PC-3 (cell line): Measurements from ENCODE around the gene VPS37B. TPM values are rescaled to one million over a fixed set of nuclear protein-coding genes. Genes with fewer than 3 reads are reported as not detected.

ENCODE experiments used
- ATAC-seq: fragments of 200-7000 bp; cut with Tn5 transposase; 2 replicates; pipeline ENCODE4 v1.9.1; 2020; ENCODE audit warnings: mild to moderate bottlenecking, moderate library complexity
- BruUV-seq: library from RNA; stranded (reverse); fragments of 400-500 nt; replicated peaks from 2 replicates; lab custom pipeline; 2021; lab: Mats Ljungman, UMichigan
- CTCF ChIA-PET: fragments of 300-600 bp; sonication (Branson Sonifier 250); formaldehyde crosslinking; loops from one replicate; lab custom pipeline; 2022; ENCODE audit warnings: antibody characterized with exemption; lab: Charles Lee
- POLR2A ChIA-PET: fragments of 300-600 bp; sonication (Branson Sonifier 250); formaldehyde crosslinking; loops from one replicate; lab custom pipeline; 2022; ENCODE audit warnings: antibody characterized with exemption; ENCODE audit not compliant: unreplicated experiment; lab: Charles Lee
- DNase-seq: peaks from one replicate; pipeline ENCODE4 v3.0.0-alpha.2; 2015
- H2AFZ ChIP-seq: fragments of 300-600 bp; sonication (generic); 2 replicates; pipeline ENCODE4 v1.6.0; 2016; ENCODE audit warnings: antibody characterized with exemption, low read length
- H3F3A ChIP-seq: fragments of 300-600 bp; sonication (generic); one replicate; pipeline ENCODE4 v1.6.0; 2017; ENCODE audit warnings: antibody characterized with exemption, low read length, control low read depth, mild to moderate bottlenecking; ENCODE audit not compliant: unreplicated experiment
- H3K27ac ChIP-seq: fragments of 300-600 bp; sonication (generic); 2 replicates; pipeline ENCODE4 v1.5.1; 2016; ENCODE audit warnings: mild to moderate bottlenecking, low read length
- H3K27me3 ChIP-seq: fragments of 300-600 bp; sonication (generic); 2 replicates; pipeline ENCODE4 v1.6.1; 2016; ENCODE audit warnings: low read length, mixed read lengths
- H3K36me3 ChIP-seq: fragments of 300-600 bp; sonication (generic); 2 replicates; pipeline ENCODE4 v1.6.1; 2016; ENCODE audit warnings: low read depth, mixed run types, low read length, mixed read lengths
- H3K4me1 ChIP-seq: fragments of 300-600 bp; sonication (generic); 2 replicates; pipeline ENCODE4 v1.5.1; 2016; ENCODE audit warnings: low read length; ENCODE audit not compliant: insufficient read depth
- H3K4me2 ChIP-seq: fragments of 300-600 bp; sonication (generic); 2 replicates; pipeline ENCODE4 v1.6.0; 2016; ENCODE audit warnings: low read length
- H3K4me3 ChIP-seq: fragments of 300-600 bp; sonication (generic); 2 replicates; pipeline ENCODE4 v1.5.1; 2016; ENCODE audit warnings: mild to moderate bottlenecking, low read length, mixed read lengths
- H3K79me2 ChIP-seq: fragments of 300-600 bp; sonication (generic); 2 replicates; pipeline ENCODE4 v1.6.1; 2017; ENCODE audit warnings: low read length, mixed read lengths
- H3K9ac ChIP-seq: fragments of 300-600 bp; sonication (generic); 2 replicates; pipeline ENCODE4 v1.6.0; 2016; ENCODE audit warnings: mild to moderate bottlenecking, low read length
- H3K9me2 ChIP-seq: fragments of 300-600 bp; sonication (generic); replicated peaks from 2 replicates; pipeline ENCODE4 v1.6.1; 2016; ENCODE audit warnings: mixed run types, low read length, mixed read lengths
- H3K9me3 ChIP-seq: fragments of 300-600 bp; sonication (generic); 2 replicates; pipeline ENCODE4 v1.6.1; 2016; ENCODE audit warnings: low read length, mixed read lengths
- H4K20me1 ChIP-seq: fragments of 300-600 bp; sonication (generic); 2 replicates; pipeline ENCODE4 v1.6.1; 2016; ENCODE audit warnings: low read length, mixed read lengths
- EZH2 ChIP-seq: fragments of 300-600 bp; sonication (generic); IDR thresholded peaks from one replicate; pipeline ENCODE4 v1.6.1; 2017; ENCODE audit warnings: antibody characterized with exemption, mild to moderate bottlenecking, low read length; ENCODE audit not compliant: unreplicated experiment
- EZH2phosphoT487 ChIP-seq: fragments of 300-600 bp; sonication (generic); IDR thresholded peaks from 2 replicates; pipeline ENCODE4 v1.6.1; 2018; ENCODE audit warnings: mild to moderate bottlenecking, antibody characterized with exemption, low read length, borderline replicate concordance
- intact Hi-C: fragments of 100-400 bp; cut with micrococcal nuclease; formaldehyde crosslinking; loops from 2 replicates; pipeline ENCODE4 v1.9.0; 2023
- total RNA-seq: library from RNA; depleted of rRNA; stranded (reverse); fragments of >200 nt; gene quantifications from 2 replicates; pipeline ENCODE4 v1.2.3, GENCODE V29; 2014
- TF ChIP-seq, protein P1 (sequence below): fragments of 300-600 bp; sonication (generic); conservative IDR thresholded peaks from 2 replicates; pipeline ENCODE4 v1.5.1; 2017; ENCODE audit warnings: antibody characterized with exemption, low read depth, mild to moderate bottlenecking, low read length

The VPS37B gene
- total RNA-seq, 1 experiment from 2014 or later = 74.3 TPM

- POLR2A ChIA-PET = no interaction called here
Observed at GRCh38 chr12:122861587-122861970, 34.3 kb downstream of the VPS37B start.

DNA sequence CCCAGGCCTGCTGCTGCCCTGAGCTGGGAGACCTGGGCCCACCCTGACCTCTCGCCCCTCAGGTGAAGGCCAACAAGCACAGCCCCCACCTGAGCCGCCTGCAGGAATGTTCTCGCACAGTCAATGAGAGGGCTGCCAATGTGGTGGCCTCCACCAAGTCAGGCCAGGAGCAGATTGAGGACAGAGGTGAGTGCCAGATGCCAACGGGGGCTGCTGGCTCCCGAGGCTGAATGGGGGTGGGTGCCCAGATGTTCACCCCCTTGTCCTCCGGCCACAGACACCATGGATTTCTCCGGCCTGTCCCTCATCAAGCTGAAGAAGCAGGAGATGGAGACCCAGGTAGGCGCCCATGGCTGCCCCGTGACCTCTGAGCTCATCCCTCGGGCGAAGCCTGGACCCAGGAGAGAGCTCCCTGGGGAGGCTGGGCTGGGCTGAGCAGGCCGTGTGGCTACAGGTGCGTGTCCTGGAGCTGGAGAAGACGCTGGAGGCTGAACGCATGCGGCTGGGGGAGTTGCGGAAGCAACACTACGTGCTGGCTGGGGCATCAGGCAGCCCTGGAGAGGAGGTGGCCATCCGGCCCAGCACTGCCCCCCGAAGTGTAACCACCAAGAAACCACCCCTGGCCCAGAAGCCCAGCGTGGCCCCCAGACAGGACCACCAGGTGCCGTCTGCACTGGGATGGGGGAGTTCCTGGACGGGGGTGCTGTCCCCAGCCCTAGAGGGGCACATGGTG lies 34.9 kb downstream of the VPS37B start:
- DNase-seq (no peak), ATAC-seq (no peak)
- no TSS peak for BruUV-seq
- ChIA-PET POLR2A (interaction anchor here (0.6 to 0.7 kb wide), 2 partner anchors 53 to 703 kb away, joined by 3 read pairs; no protein-coding TSS in a partner anchor), CTCF (interaction anchor here (0.5 to 1.2 kb wide), 7 partner anchors 25 to 851 kb away, joined by 3 to 6 read pairs (median 4); partner anchors contain the start of gene ATP6V0A2)
- no peak overlapping the region for H3K27ac ChIP-seq
- H3K4me3 ChIP-seq = no peak overlapping the region
- H3K36me3 ChIP-seq = peaks cover 15% of the 10 kb centered on the region; the same call in 1 of the 2 replicates
- H3K9ac ChIP-seq = no peak overlapping the region
- H3K4me2 ChIP-seq = no peak overlapping the region
- H3K27me3 ChIP-seq = no peaks in the 10 kb centered on the region
- H2AFZ ChIP-seq = no peak overlapping the region
- H3K79me2 ChIP-seq = no peaks in the 10 kb centered on the region
- intact Hi-C loops = loop anchor here (1.0 to 5.0 kb wide), 3 partner anchors 36 to 784 kb away; partner anchors contain the start of gene VPS37B
- TF ChIP-seq EZH2 (no peak), EZH2phosphoT487 (no peak)
- TF ChIP-seq, protein P1, sequence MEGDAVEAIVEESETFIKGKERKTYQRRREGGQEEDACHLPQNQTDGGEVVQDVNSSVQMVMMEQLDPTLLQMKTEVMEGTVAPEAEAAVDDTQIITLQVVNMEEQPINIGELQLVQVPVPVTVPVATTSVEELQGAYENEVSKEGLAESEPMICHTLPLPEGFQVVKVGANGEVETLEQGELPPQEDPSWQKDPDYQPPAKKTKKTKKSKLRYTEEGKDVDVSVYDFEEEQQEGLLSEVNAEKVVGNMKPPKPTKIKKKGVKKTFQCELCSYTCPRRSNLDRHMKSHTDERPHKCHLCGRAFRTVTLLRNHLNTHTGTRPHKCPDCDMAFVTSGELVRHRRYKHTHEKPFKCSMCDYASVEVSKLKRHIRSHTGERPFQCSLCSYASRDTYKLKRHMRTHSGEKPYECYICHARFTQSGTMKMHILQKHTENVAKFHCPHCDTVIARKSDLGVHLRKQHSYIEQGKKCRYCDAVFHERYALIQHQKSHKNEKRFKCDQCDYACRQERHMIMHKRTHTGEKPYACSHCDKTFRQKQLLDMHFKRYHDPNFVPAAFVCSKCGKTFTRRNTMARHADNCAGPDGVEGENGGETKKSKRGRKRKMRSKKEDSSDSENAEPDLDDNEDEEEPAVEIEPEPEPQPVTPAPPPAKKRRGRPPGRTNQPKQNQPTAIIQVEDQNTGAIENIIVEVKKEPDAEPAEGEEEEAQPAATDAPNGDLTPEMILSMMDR = no peak
- no peaks in the 10 kb centered on the region for H4K20me1 ChIP-seq
- H3K9me3 ChIP-seq = no peaks in the 10 kb centered on the region
- H3K9me2 ChIP-seq = no peaks in the 10 kb centered on the region
- H3K4me1 ChIP-seq = no peaks in the 10 kb centered on the region
- H3F3A ChIP-seq = no peaks in the 10 kb centered on the region

More at GRCh38 chr12:122861587-122861970, 34.3 kb downstream of the VPS37B start:
- H3K9me3 ChIP-seq = no peaks in the 10 kb centered on the region
- H3K9me2 ChIP-seq = no peaks in the 10 kb centered on the region
- H3K27me3 ChIP-seq = no peaks in the 10 kb centered on the region
- no peak overlapping the region for H3K4me2 ChIP-seq
- H3K27ac ChIP-seq = no peak overlapping the region
- TF ChIP-seq EZH2phosphoT487 (no peak), EZH2 (no peak)
- TF ChIP-seq, protein P1 = no peak
- H3K79me2 ChIP-seq = no peaks in the 10 kb centered on the region
- H3K4me1 ChIP-seq = no peaks in the 10 kb centered on the region
- peaks cover 17% of the 10 kb centered on the region; the same call in 1 of the 2 replicates for H3K36me3 ChIP-seq
- ATAC-seq (no peak), DNase-seq (no peak)
- H3F3A ChIP-seq = no peaks in the 10 kb centered on the region
- no peaks in the 10 kb centered on the region for H4K20me1 ChIP-seq
- no peak overlapping the region for H3K9ac ChIP-seq
- CTCF ChIA-PET = interaction anchor here (0.5 to 1.2 kb wide), 2 partner anchors 26 to 851 kb away, joined by 3 to 4 read pairs; partner anchors contain the start of gene ATP6V0A2
- intact Hi-C loops = loop anchor here (5.0 kb wide), 1 partner anchor 36 kb away; the partner anchor contains the start of gene VPS37B
- no TSS peak for BruUV-seq
- no peak overlapping the region for H3K4me3 ChIP-seq
- no peak overlapping the region for H2AFZ ChIP-seq
